ENCODE measurements around the gene TRIM26.
"Not testable (repeated sequence)": the region's sequence is repeated elsewhere in the genome, so short reads cannot be mapped to it uniquely, and the experiment has no call there.

The TRIM26 gene

DNA sequence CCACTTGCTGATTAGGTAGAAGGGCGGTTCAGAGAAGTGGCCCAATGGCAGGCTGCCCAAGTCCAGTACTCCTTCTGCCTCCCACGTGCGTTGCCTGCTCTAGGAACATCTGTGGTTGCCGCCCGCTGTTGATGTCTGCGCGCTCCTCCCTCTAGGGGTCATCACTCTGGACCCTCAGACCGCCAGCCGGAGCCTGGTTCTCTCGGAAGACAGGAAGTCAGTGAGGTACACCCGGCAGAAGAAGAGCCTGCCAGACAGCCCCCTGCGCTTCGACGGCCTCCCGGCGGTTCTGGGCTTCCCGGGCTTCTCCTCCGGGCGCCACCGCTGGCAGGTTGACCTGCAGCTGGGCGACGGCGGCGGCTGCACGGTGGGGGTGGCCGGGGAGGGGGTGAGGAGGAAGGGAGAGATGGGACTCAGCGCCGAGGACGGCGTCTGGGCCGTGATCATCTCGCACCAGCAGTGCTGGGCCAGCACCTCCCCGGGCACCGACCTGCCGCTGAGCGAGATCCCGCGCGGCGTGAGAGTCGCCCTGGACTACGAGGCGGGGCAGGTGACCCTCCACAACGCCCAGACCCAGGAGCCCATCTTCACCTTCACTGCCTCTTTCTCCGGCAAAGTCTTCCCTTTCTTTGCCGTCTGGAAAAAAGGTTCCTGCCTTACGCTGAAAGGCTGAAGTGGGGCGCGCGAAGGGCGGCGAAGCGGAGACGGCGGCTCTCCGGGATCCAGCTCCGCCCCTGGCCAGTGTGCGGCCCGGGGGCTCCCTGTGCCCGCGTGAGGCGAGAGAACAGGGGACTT lies 41.3 kb downstream of the TRIM26 start:
- no peak for DNase-seq (ENCODE audit: low read depth)

GRCh38 chr6:30169658-30170614 lies 43.3 kb downstream of the TRIM26 start:
- no peak for DNase-seq (ENCODE audit: low read depth)

DNA sequence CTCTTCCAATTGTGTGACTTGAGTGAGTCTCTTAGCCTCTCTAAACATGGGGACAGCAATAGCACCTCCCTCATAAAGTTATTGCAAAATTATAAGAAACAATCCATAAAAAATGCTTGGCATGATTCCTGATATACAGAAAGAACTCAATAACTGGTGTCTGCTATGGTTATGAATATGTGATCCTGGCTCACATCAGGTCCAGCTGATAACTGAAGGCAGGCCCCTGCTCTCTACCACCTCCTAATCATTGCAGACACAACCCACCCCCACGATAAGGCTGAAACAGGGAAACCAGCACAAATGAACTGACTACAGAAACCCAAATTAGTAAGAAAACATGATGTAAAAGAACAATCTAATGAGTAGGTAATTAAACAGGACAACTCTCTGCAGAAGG lies 44.5 kb downstream of the TRIM26 start:
- DNase-seq (ENCODE audit: low read depth), result no peak

GRCh38 chr6:30167101-30167500 lies 46.1 kb downstream of the TRIM26 start:
- DNase-seq (ENCODE audit: low read depth), result no peak

- DNase-seq (ENCODE audit: low read depth), result not testable (repeated sequence)
Measured at GRCh38 chr6:30165238-30165637, 48.0 kb downstream of the TRIM26 start.

DNA sequence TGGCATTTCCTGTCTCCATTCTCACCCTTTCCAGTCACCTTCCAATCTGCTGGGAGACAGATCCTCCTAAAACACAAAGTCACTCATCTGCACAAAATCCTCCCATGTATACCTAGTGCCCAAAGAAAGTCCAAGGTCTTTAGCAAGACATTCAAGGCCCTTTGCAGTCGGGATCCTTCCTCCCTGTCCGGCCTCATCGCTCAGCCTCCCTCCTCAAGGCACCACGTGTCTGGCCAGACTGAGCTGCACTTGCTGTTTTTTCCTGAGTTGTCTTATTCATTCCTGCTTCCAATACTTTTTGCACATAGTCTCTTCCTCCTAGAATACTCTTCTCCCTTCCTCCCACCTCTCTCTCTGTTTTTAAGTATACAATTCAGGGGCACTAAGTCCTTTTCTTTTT lies 48.5 kb downstream of the TRIM26 start:
- no peak for DNase-seq (ENCODE audit: low read depth)

DNA sequence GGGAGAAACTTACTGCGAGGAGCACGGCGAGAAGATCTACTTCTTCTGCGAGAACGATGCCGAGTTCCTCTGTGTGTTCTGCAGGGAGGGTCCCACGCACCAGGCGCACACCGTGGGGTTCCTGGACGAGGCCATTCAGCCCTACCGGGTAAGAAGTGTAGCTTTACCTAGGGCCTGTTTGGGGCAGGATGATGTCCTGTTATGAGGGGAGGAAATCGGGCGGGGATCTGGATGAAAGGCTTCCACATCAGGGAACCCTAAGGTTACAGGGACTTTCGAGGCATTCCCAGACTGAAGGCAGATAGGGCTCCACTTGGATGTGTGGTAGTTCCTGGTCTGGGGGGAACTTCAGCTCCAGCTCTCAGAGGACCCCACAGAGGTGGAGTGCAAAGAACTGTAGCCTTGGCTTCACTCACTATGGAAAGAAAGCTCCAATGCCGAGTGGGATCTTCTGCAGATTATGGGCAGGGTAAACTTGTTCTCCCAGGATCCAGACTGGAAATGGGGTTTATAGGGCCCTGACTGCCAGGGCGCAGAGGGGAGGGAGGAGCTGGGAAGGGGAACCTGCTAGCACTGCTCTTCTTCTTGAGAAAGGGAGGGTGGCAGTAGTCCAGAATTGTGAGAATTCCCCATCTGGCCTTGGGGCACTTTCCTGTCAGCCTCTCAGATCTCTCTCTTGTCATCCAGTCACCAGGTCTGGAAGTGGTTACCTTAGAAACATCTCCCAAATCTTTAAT lies 49.1 kb downstream of the TRIM26 start:
- no peak for DNase-seq (ENCODE audit: low read depth)

DNA sequence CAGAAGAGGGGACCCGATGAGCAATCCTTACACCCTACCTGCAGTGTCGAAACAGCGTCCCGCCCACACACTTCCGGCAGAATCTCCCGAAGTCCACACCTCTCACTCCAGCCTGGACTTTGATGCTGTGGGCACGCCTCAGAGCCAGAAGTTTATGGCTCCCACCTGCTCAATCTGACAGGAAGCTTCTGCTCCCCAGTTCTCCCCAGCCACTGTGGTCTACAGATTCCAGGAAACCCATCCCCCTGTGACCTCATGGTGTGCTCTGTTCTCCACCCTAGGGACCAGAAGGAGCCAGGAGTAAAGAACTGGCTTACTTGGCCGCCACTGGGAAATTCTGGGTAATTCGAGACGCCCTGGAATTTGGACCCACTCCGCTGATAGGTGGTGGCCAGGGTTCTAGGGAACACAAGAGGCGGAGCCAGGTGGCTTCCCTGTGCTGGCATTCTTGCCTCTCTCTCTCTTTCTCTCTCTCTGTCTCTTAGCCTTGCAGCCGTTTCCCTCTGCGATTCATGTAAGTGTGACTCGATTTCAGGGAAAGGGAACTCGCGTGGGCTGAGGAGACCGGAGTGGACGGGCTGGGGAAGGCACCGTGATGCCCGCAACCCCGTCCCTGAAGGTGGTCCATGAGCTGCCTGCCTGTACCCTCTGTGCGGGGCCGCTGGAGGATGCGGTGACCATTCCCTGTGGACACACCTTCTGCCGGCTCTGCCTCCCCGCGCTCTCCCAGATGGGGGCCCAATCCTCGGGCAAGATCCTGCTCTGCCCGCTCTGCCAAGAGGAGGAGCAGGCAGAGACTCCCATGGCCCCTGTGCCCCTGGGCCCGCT lies 49.9 kb downstream of the TRIM26 start, which contains the start of gene TRIM15:
TSS of gene TRIM15 (plus strand) at position 457 of the 828 bp plus-strand sequence. CDS start at position 596, 139 bp downstream.
- no peak for DNase-seq (ENCODE audit: low read depth)

GRCh38 chr6:30162265-30163089 lies 50.7 kb downstream of the TRIM26 start:
- no peak for DNase-seq (ENCODE audit: low read depth)

- no peak for DNase-seq (ENCODE audit: low read depth)
Measured at GRCh38 chr6:30160785-30161531, 52.2 kb downstream of the TRIM26 start, which contains the start of gene TRIM10. Gene TRIM10 (minus strand): TSS chr6:30161211. CDS start chr6:30160858, 353 bp downstream.

GRCh38 chr6:30160008-30160784 lies 53.0 kb downstream of the TRIM26 start:
- no peak for DNase-seq (ENCODE audit: low read depth)

DNA sequence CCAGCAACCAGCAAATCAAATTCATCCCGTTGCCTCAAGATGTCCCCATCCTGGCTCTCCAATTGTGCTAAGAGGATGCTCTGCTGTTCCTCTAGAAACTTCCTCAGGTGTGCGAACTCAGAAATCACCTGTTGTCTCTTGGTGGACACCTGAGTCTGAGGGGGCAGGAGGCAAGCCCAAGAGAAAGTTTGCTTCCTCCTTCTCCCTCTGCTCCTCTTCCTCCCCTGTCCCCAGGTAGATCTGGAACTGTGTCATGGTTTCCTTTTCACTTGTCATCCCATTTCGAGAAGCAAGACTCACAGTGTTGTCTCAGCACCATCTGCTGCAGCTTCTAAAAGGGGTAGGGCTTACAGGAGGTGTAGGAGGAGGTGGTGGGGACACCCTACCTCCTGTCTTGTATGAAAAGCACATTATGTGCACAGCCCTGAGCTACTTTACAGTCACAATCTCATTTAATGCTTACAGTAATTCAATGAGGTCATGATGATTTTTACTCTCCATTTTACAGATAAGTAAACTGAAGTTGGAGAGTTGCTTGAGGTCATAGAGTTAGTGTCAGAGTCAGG lies 54.6 kb downstream of the TRIM26 start:
- DNase-seq (ENCODE audit: low read depth), result no peak

DNA sequence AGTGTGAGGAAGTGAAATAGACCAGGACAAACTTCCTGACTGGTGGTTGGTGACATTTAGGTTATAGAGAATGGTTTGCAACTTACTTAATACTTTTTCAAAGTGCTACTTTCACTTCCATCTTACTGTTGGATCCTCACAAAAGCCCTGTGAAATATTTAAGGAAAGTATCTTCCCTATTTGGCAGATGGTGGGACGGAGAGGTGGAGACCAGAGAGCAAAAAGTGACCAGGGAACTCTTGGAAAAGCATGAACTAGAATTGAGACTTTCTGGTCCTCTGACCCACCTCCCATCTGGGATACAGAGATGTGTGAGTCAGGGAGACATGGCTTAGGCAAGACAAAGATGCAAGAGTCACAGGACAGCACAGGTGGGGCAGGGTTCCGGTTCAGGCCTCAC lies 55.2 kb downstream of the TRIM26 start:
- no peak for DNase-seq (ENCODE audit: low read depth)

DNA sequence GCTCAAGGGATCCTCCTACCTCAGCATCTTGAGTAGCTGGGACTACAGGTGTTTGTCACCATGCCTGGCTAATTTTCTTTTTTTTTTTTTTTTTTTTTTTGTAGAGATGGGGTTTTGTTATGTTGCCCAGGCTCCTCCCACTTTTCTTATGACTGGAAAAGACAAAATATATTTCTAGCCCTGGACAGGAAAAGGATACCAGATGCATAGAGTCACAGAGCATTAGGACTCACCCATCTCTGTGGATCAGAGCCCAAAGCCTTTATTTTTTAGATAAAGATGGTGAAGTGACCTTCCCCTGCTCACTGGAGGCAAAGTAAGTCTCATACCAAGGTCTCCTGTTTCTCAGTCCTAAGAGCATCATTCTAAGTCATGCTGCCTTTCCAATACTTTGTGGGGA lies 55.6 kb downstream of the TRIM26 start:
- DNase-seq (ENCODE audit: low read depth), result no peak

GRCh38 chr6:30156774-30157173 lies 56.4 kb downstream of the TRIM26 start:
- no peak for DNase-seq (ENCODE audit: low read depth)

DNA sequence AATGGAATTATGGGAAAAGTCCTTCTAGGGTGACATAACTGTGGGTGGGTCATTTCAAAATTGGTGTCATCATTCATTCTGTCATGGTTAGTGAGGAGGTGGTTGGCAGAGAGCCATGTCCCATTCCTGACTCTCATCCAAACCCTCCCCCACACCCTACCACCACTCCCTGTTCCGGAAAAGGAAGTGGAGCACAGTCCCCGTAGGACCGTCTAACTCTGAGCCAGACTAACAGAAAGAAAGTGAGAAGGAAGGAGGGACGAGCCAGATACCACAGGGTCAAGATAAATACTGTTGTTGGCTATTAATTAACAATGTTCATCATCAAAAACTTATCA lies 57.0 kb downstream of the TRIM26 start:
- no peak for DNase-seq (ENCODE audit: low read depth)

- no peak for DNase-seq (ENCODE audit: low read depth)
Measured at GRCh38 chr6:30155520-30156261, 57.5 kb downstream of the TRIM26 start.

Measured in GM04504 (cell line).